NCI-H187 (cell line): ENCODE measurements around the gene PRR19.

ENCODE experiments used
- DNase-seq, 2 experiments: peaks; one replicate each; lab custom pipeline; 2025; lab: John Stamatoyannopoulos, UW

Gene PRR19

GRCh38 chr19:42283188-42284065, 18.5 kb upstream of the PRR19 start:
- peak; percentile 81 to 98 for DNase-seq

GRCh38 chr19:42284066-42284501, 17.8 kb upstream of the PRR19 start:
- peak; percentile 45 to 74 for DNase-seq

- no peak for DNase-seq
Observed at GRCh38 chr19:42284591-42285341, 17.2 kb upstream of the PRR19 start.

- no peak for DNase-seq
Observed at GRCh38 chr19:42285541-42285941, 16.4 kb upstream of the PRR19 start.

- DNase-seq: no peak
Observed at GRCh38 chr19:42285988-42286348, 16.0 kb upstream of the PRR19 start.

- DNase-seq: no peak
Observed at GRCh38 chr19:42286349-42287016, 15.4 kb upstream of the PRR19 start.

- no peak for DNase-seq
Observed at GRCh38 chr19:42287017-42287826, 14.7 kb upstream of the PRR19 start.

GRCh38 chr19:42287827-42288107, 14.2 kb upstream of the PRR19 start:
- DNase-seq: no peak

GRCh38 chr19:42288387-42288786, 13.5 kb upstream of the PRR19 start:
- DNase-seq: no peak

GRCh38 chr19:42288881-42289555, 12.9 kb upstream of the PRR19 start:
- DNase-seq: no peak

- no peak for DNase-seq
Observed at GRCh38 chr19:42289556-42290041, 12.3 kb upstream of the PRR19 start.

GRCh38 chr19:42290136-42290522, 11.8 kb upstream of the PRR19 start:
- no peak for DNase-seq

- DNase-seq: no peak
Observed at GRCh38 chr19:42290523-42291434, 11.2 kb upstream of the PRR19 start.

GRCh38 chr19:42291435-42291810, 10.5 kb upstream of the PRR19 start:
- no peak for DNase-seq

- no peak for DNase-seq
Observed at GRCh38 chr19:42292042-42292960, 9.6 kb upstream of the PRR19 start.

- DNase-seq: no peak
Observed at GRCh38 chr19:42292963-42293362, 9.0 kb upstream of the PRR19 start.

- no peak for DNase-seq
Observed at GRCh38 chr19:42293540-42293939, 8.4 kb upstream of the PRR19 start.

GRCh38 chr19:42293948-42294347, 8.0 kb upstream of the PRR19 start:
- DNase-seq: no peak

- no peak for DNase-seq
Observed at GRCh38 chr19:42294471-42295137, 7.3 kb upstream of the PRR19 start.
